ENCODE data around the gene ARID3C. TPM values are rescaled to one million over a fixed set of nuclear protein-coding genes. Genes with fewer than 3 reads are reported as not detected.

The ARID3C gene
- total RNA-seq, 4 donors from 2014 or later, result 0.34 to 2.0 (median 0.50) TPM

DNA sequence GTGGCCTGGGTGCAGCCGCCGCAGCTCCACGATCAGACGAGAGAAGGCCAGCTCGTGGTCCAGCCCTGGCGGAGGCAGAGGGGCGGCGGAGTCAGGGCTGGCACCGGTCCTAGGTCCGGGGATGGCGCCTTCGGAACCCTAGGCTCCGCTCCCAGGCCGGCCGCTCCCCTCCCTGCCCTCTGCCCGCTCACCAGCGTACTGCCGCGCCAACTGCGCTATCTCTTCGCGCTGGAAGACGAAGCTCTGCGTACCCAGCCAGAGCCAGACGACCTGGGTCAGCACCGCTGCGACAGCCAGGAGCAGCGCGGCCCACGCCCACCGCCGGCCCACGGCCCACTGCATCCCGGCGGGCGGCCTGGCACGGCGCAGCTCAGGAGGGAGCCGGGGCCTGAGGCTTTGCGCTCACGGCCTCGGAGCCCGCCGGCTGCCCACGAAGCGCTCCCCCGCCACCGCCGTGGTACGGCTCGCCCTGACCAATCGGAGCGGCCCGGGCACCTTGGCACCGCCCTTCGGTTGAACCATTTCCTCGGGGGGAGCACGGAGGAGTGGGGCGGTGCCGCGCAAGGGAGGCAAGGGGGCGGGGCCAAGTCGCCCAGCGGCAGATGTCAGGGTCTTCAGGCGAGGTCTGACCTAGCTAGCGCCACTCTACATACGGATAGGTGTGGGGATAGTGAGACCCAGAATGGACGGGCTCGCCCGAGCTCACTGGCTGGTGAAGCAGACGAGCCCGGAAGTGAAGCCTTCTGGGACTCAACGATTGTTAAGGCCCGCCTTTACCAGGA lies 8.7 kb upstream of the ARID3C start, which contains the start of gene SIGMAR1:
TSS of gene SIGMAR1 (minus strand) at position 432 of the 782 bp plus-strand sequence. CDS start at position 342, 90 bp downstream.
- peak; percentile 96 to 97 for DNase-seq (ENCODE audit: low spot score in 2 of 2)
- Histone ChIP-seq H3K27me3 (no peaks in the 10 kb centered on the region), H3K4me3 (peak within 1 kb of the TSS; percentile 70), H3K4me1 (peaks cover 33% of the 10 kb centered on the region), H3K9me3 (no peaks in the 10 kb centered on the region), H3K27ac (peak within 1 kb of the TSS; percentile 87), H3K36me3 (peaks cover 2% of the 10 kb centered on the region)
- no CpG with 5 or more reads among the region's 74 CpGs for WGBS
- TF ChIP-seq POLR2AphosphoS5 (IDR thresholded peaks at IDR 0.05), result peak in 2 of 3 donors; percentile 62 to 70
- TF ChIP-seq POLR2A (IDR thresholded peaks at IDR 0.05), result no peak

DNA sequence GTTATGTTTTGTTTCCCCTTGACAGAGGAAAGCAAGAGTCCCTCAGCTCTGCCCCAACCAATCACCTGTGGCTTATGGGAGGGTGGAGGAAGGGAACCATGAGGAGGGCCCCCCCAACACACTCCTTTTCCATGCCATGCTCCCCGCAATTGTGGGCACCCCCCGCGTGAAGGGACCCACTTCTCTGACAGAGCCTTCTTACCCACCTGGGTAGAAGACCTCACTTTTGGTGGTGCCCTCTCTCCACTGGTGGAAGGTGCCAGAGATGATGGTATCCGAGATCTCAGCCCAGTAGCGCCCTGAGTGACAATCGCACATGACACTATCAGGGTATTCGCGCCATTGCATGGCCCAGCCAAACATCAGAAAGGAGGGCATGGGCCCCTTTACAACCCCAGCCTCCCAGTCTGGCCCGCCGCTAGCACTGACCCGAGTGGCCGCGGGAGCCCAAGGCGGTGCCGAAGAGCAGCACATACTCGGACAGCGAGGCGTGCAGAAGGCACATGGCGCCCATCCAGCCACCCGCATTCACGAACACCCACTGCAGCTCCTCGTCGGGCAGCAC lies 8.0 kb upstream of the ARID3C start:
- TF ChIP-seq POLR2A (IDR thresholded peaks at IDR 0.05) (no peak), POLR2AphosphoS5 (IDR thresholded peaks at IDR 0.05) (no peak), EP300 (IDR thresholded peaks at IDR 0.05) (no peak)
- TF ChIP-seq, protein P1, sequence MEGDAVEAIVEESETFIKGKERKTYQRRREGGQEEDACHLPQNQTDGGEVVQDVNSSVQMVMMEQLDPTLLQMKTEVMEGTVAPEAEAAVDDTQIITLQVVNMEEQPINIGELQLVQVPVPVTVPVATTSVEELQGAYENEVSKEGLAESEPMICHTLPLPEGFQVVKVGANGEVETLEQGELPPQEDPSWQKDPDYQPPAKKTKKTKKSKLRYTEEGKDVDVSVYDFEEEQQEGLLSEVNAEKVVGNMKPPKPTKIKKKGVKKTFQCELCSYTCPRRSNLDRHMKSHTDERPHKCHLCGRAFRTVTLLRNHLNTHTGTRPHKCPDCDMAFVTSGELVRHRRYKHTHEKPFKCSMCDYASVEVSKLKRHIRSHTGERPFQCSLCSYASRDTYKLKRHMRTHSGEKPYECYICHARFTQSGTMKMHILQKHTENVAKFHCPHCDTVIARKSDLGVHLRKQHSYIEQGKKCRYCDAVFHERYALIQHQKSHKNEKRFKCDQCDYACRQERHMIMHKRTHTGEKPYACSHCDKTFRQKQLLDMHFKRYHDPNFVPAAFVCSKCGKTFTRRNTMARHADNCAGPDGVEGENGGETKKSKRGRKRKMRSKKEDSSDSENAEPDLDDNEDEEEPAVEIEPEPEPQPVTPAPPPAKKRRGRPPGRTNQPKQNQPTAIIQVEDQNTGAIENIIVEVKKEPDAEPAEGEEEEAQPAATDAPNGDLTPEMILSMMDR (IDR thresholded peaks at IDR 0.05), result no peak
- 4% methylated on average over 3 of the region's 23 CpGs for WGBS
- H3K27me3 ChIP-seq, result no peaks in the 10 kb centered on the region

DNA sequence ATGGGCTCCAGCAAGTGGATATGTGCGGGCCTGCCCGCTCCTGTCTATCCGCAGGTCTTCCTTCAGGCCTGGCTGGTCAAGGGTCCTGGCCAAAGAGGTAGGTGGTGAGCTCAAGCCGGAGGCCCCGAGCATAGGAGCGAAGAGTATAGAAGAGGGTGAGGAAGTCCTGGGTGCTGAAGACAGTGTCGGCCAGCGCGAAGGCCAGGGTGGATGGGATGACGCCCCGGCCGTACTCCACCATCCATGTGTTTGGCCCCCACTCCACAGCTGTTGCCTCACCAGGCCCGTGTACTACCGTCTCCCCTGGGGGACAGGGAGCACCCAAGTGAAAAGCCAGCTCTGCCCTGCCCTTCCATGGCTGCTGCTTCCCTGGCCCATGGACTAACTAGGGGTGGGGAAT lies 6.7 kb upstream of the ARID3C start:
- no peak overlapping the region for H3K27ac ChIP-seq
- WGBS, result 93% methylated on average over 9 of the region's 14 CpGs
- H3K9me3 ChIP-seq, result no peaks in the 10 kb centered on the region
- no peak for DNase-seq (ENCODE audit: low spot score in 2 of 2)
- H3K36me3 ChIP-seq, result peaks cover 2% of the 10 kb centered on the region
- no peak overlapping the region for H3K4me3 ChIP-seq
- H3K4me1 ChIP-seq, result peaks cover 33% of the 10 kb centered on the region
- TF ChIP-seq POLR2A (IDR thresholded peaks at IDR 0.05) (no peak), EP300 (IDR thresholded peaks at IDR 0.05) (no peak)
- H3K27me3 ChIP-seq, result peaks cover 5% of the 10 kb centered on the region

More for the DNA sequence above, 8.0 kb upstream of the ARID3C start:
- H3K9me3 ChIP-seq, result no peaks in the 10 kb centered on the region
- H3K4me1 ChIP-seq, result peaks cover 33% of the 10 kb centered on the region
- DNase-seq (ENCODE audit: low spot score in 2 of 2), result no peak
- H3K36me3 ChIP-seq, result peaks cover 2% of the 10 kb centered on the region
- peak overlapping the region; percentile 70 for H3K4me3 ChIP-seq
- H3K27ac ChIP-seq, result peak overlapping the region; percentile 87

DNA sequence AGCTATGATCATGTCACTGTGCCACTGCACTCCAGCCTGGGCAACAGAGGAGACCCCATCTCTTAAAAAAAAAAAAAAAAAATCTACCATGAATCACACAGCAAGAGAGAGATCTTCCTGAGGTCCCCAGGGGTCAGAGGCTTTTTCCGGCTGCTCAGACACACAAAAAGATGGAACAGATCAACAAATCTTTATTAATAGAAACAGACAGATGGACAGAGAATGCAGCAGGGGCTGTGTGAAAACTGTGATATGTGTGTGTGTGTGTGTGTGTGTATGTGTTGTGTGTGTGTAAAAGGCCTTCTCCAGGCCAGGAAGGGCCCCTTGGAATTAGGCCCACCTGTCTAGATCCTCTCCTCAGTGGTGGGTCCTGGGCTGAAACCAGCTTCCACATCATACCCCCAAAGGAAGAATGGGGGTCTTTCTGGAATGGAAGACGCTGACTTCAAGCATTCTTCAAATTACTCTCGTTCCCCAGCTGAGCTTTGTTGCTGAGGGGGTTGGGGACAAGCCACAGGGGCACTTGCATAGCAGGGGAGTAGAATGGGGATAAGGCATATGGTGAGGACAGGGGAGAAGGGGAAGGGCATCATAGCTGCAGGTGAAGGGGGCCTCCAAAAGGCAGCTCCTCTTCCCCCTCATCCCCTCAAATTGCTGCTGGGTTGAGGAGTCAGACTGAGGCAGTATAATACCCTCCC lies 5.8 kb upstream of the ARID3C start:
- no peak for TF ChIP-seq EP300 (IDR thresholded peaks at IDR 0.05)
- TF ChIP-seq, protein P1 (IDR thresholded peaks at IDR 0.05), result no peak
- WGBS, result 84% methylated on average over 3 of the region's 3 CpGs
- no peaks in the 10 kb centered on the region for H3K9me3 ChIP-seq
- H3K4me1 ChIP-seq, result peaks cover 33% of the 10 kb centered on the region
- H3K27me3 ChIP-seq, result peaks cover 13% of the 10 kb centered on the region
- H3K36me3 ChIP-seq, result peaks cover 2% of the 10 kb centered on the region
- DNase-seq (ENCODE audit: low spot score in 2 of 2), result no peak
- no peak overlapping the region for H3K4me3 ChIP-seq
- no peak overlapping the region for H3K27ac ChIP-seq

DNA sequence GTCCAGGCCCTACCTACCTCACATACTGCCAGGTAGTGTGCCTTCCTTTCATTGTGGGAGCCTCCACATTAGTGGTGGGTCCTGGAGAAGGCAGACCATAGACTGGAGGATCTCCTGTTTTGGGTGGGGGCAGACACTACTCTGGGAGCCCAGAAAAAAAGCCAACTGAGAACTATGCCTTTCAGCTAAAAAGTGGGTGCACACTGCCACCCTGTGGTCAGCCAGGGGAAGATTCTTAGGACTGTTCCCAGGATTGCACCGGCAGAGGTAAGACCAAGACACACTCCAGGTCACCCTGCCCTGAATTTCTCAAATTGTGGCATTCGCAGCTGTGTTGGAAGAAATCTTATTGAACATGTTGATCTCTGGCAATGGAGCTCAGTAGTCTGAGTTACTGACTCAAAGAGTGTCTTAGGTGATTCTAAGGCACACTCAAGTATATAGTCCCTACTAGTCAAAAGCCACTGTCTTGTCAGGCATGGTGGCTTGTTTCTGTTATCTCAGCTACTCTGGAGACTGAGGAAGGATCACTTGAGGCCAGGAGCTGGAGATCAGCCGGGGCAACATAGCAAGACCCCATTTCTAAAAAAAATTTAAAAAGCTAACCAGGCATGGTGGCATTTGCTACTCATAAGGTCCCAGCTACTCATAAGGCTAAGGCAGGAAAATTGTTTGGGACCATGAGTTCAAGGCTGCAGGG lies 5.1 kb upstream of the ARID3C start:
- peaks cover 2% of the 10 kb centered on the region for H3K36me3 ChIP-seq
- H3K27ac ChIP-seq, result no peak overlapping the region
- H3K4me3 ChIP-seq, result no peak overlapping the region
- TF ChIP-seq, protein P1 (IDR thresholded peaks at IDR 0.05), result peak; percentile 77 to 85
- TF ChIP-seq EP300 (IDR thresholded peaks at IDR 0.05) (no peak), POLR2A (IDR thresholded peaks at IDR 0.05) (no peak)
- WGBS, result 14% methylated on average over 3 of the region's 3 CpGs
- no peak for DNase-seq (ENCODE audit: low spot score in 2 of 2)
- H3K4me1 ChIP-seq, result peaks cover 36% of the 10 kb centered on the region
- peaks cover 20% of the 10 kb centered on the region for H3K27me3 ChIP-seq
- no peaks in the 10 kb centered on the region for H3K9me3 ChIP-seq
